Measurements from ENCODE around the gene UBAC1. TPM values are rescaled to one million over a fixed set of nuclear protein-coding genes. Genes with fewer than 3 reads are reported as not detected.

The UBAC1 gene
- total and polyA plus RNA-seq, 9 of the 15 experiments (the other 6 are each of a cell fraction or from before 2014, with no cell fraction given): 94.0 to 399 (median 228) TPM

GRCh38 chr9:135888126-135888765 is 72.9 kb downstream of the UBAC1 start (continued):
- TF ChIP-seq EP300 (IDR thresholded peaks at IDR 0.05; ENCODE audit: low read length) (no peak), NCOR1 (IDR thresholded peaks at IDR 0.05) (no peak), GATAD2B (IDR thresholded peaks at IDR 0.05; ENCODE audit: borderline replicate concordance) (no peak), MXD1 (CRISPR knock-in tag; IDR thresholded peaks at IDR 0.05; ENCODE audit: borderline replicate concordance, poor library complexity, severe bottlenecking) (no peak), SMARCA4 (IDR thresholded peaks at IDR 0.05) (no peak), ZNF24 (IDR thresholded peaks at IDR 0.05) (no peak), XRCC4 (IDR thresholded peaks at IDR 0.05; ENCODE audit: extremely low read depth, insufficient read depth, insufficient read length) (no peak), AFF4 (CRISPR knock-in tag; IDR thresholded peaks at IDR 0.05) (no peak), ZNF175 (CRISPR knock-in tag; IDR thresholded peaks at IDR 0.05; ENCODE audit: low read depth) (no peak)
